Measurements from ENCODE around the gene TMEM121.

Gene TMEM121

DNA sequence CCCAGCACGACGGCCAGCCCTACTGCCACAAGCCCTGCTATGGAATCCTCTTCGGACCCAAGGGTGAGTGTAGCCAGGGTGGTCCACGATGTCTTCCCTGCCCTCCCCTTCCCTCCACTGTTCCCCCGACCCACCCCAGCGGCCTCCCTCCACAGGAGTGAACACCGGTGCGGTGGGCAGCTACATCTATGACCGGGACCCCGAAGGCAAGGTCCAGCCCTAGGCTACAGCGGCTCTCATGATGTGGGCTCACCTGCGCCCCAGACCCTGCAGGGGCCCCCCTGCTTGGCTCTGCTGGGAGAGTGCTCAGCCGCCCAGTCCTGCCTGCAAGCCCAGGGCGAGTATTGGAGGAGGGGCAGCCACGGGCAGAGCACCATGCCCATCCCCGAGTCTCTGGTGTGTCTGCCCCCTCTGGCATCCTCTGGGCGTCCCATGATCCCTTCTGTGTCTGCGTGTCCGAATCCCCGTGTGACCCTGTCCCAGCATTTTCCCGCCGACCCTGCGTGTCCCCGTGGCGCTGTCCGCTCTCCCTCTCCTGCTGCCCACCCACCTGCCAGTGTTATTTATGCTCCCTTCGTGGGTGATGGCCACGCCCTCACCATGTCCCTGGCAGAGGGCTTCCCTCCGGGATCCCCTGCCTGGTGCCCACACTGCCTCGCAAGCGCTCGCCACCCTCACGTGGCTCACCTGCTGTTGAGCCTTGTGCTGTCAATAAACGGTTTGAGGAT lies 46.8 kb upstream of the TMEM121 start:
- Histone ChIP-seq H3K4me1 (peaks cover 32 to 87% (median 77%) of the 10 kb centered on the region in 4 donors), H3K36me3 (peaks cover 6 to 23% (median 14%) of the 10 kb centered on the region in 3 donors), H3K27ac (peak overlapping the region; percentile 97 to 98), H3K9me3 (no peaks in the 10 kb centered on the region), H3K4me3 (no peak overlapping the region), H3K27me3 (no peaks in the 10 kb centered on the region)
- TF ChIP-seq CTCF (IDR thresholded peaks at IDR 0.05), result no peak
- peak in 1 of 2 donors; percentile 75 for DNase-seq
- intact Hi-C loops (cut with DNase I; ENCODE audit: low total_unique reads), result loop anchor here (10.0 kb wide), 1 partner anchor 725 kb away; the partner anchor contains the start of gene SIVA1

DNA sequence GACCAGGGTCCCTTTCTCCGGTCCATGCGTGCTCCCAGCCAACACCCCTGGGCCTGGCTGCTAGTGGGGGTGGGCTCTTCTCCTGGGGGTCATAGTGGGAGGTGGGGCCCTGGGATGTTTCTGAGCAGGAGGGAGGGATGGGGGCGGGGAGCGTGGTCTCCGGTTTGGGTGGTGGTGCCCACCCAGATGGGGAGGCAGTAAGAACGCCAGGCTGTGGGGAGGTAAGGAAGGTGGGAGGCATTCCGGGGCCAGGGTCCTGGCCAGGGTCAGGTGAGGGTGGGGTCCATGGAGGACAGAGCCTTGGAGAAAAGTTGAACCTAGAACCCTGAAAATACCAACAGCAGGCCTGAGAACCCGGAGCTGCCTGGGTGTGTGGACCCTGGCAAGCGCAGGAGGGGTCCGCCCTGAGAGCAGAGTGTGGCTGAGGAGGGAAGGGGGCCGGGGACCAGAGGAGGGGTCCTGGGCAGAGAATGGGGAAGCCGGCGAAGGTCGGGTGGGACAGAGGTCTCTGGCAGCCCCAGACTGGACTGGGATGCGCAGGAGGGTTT lies 46.1 kb upstream of the TMEM121 start:
- Histone ChIP-seq H3K36me3 (peaks cover 6 to 23% (median 14%) of the 10 kb centered on the region in 3 donors), H3K4me1 (peaks cover 32 to 94% (median 84%) of the 10 kb centered on the region in 4 donors), H3K27ac (peak overlapping the region; percentile 97 to 98), H3K4me3 (peak overlapping the region in 1 of 2 donors; percentile 2), H3K27me3 (no peaks in the 10 kb centered on the region), H3K9me3 (no peaks in the 10 kb centered on the region)
- peak in 1 of 2 donors; percentile 73 for DNase-seq
- TF ChIP-seq CTCF (IDR thresholded peaks at IDR 0.05), result no peak
- intact Hi-C loops (cut with DNase I; ENCODE audit: low total_unique reads), result no loop called here

- Histone ChIP-seq H3K9me3 (no peaks in the 10 kb centered on the region), H3K36me3 (peaks cover 6 to 23% (median 14%) of the 10 kb centered on the region in 3 donors), H3K4me3 (peak overlapping the region; percentile 43 to 50), H3K27ac (peak overlapping the region; percentile 97 to 98), H3K27me3 (no peaks in the 10 kb centered on the region), H3K4me1 (peaks cover 29 to 96% (median 91%) of the 10 kb centered on the region in 4 donors)
- TF ChIP-seq CTCF (IDR thresholded peaks at IDR 0.05), result peak; percentile 99
- intact Hi-C loops (cut with DNase I; ENCODE audit: low total_unique reads), result no loop called here
- DNase-seq, result peak; percentile 90 to 97
These were observed 45.3 kb upstream of the TMEM121 start for GRCh38 chr14:105480807-105481801.

GRCh38 chr14:105481886-105482457 lies 44.4 kb upstream of the TMEM121 start:
- H3K27ac ChIP-seq, result peak overlapping the region; percentile 97 to 98
- TF ChIP-seq CTCF (IDR thresholded peaks at IDR 0.05), result peak in 1 of 2 experiments; percentile 14
- H3K36me3 ChIP-seq, result peaks cover 6 to 23% (median 14%) of the 10 kb centered on the region in 3 donors
- intact Hi-C loops (cut with DNase I; ENCODE audit: low total_unique reads), result no loop called here
- no peaks in the 10 kb centered on the region for H3K27me3 ChIP-seq
- DNase-seq, result peak; percentile 97 to 98
- H3K9me3 ChIP-seq, result no peaks in the 10 kb centered on the region
- peak overlapping the region; percentile 43 to 50 for H3K4me3 ChIP-seq
- H3K4me1 ChIP-seq, result peaks cover 29 to 96% (median 91%) of the 10 kb centered on the region in 4 donors

Data from tibial artery (tissue), 4 donors.